ENCODE results near the gene LTBP3. TPM values are rescaled to one million over a fixed set of nuclear protein-coding genes. Genes with fewer than 3 reads are reported as not detected.

The LTBP3 gene
- total and polyA plus RNA-seq, 2 donors (not counting 1 experiment from before 2014, with no cell fraction given): 37.3 to 40.4 TPM

DNA sequence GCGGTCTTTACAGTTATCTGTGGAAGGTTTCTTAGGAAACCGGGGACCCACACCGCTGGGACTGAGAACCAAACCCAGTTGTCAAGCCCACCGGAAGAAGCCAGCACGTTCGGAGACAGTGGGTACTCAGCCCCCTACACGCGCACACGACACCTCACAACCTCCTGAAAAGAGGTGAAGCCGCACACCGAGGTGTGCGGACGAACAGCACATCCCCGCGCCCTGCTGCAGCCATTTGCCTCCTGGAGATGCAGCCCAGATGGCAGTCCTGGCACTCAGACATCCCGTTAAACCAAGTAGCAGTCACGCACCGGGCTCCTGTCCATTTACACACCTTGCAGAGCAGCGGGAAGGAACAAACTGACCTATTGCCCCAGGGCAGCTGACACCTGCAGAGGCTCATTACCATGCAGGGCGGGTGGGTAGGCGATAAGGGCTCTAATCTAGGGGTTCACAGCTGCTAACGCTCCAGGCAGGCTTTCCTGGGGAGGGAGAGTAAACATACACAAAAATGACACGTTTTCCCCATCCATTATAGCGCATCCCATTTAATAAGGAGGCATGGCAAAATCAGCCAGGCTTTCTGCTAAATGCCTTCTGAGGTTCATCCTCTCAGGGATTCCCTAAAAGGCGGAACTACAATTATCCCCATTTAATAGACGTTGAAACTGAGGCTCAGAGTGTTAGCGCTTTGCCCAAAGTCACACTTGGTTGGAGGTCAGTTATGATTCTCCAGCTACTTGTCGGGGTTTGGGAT lies 16.8 kb upstream of the LTBP3 start:
- TF ChIP-seq, protein P1, sequence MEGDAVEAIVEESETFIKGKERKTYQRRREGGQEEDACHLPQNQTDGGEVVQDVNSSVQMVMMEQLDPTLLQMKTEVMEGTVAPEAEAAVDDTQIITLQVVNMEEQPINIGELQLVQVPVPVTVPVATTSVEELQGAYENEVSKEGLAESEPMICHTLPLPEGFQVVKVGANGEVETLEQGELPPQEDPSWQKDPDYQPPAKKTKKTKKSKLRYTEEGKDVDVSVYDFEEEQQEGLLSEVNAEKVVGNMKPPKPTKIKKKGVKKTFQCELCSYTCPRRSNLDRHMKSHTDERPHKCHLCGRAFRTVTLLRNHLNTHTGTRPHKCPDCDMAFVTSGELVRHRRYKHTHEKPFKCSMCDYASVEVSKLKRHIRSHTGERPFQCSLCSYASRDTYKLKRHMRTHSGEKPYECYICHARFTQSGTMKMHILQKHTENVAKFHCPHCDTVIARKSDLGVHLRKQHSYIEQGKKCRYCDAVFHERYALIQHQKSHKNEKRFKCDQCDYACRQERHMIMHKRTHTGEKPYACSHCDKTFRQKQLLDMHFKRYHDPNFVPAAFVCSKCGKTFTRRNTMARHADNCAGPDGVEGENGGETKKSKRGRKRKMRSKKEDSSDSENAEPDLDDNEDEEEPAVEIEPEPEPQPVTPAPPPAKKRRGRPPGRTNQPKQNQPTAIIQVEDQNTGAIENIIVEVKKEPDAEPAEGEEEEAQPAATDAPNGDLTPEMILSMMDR (conservative IDR thresholded peaks at IDR 0.05 in 1 of 2, IDR thresholded peaks at IDR 0.05 in 1 of 2; ENCODE audit: low read depth in 1 of 2, low read length in 2 of 2): no peak
- no peak for TF ChIP-seq EZH2 (IDR thresholded peaks at IDR 0.05; ENCODE audit: low read length, missing control alignments)
- H3K27ac ChIP-seq (ENCODE audit: insufficient read depth, low read length): peak overlapping the region; percentile 59
- peaks cover 8% of the 10 kb centered on the region for H3K36me3 ChIP-seq (ENCODE audit: control insufficient read depth, insufficient read depth, low read length)
- no peaks in the 10 kb centered on the region for H3K27me3 ChIP-seq (ENCODE audit: control insufficient read depth, insufficient read depth, low read length)
- peak overlapping the region; percentile 33 to 61 (median 44) for H3K4me3 ChIP-seq (replicated peaks in 1 of 4; ENCODE audit: control extremely low read depth in 1 of 4, insufficient read depth in 1 of 4, low read depth in 3 of 4, low read length in 4 of 4)
- H4K20me1 ChIP-seq (ENCODE audit: control insufficient read depth, extremely low read depth, insufficient read depth, low read length): no peaks in the 10 kb centered on the region
- H3K9me3 ChIP-seq (ENCODE audit: control insufficient read depth, insufficient read depth, low read depth, low read length): no peaks in the 10 kb centered on the region
- H3K9ac ChIP-seq (ENCODE audit: insufficient read depth, low read length): no peak overlapping the region
- no peak overlapping the region for H2AFZ ChIP-seq (ENCODE audit: low read length)
- peaks cover 37% of the 10 kb centered on the region for H3K79me2 ChIP-seq (ENCODE audit: control insufficient read depth, insufficient read depth, low read length)
- peaks cover 46% of the 10 kb centered on the region for H3K4me1 ChIP-seq (ENCODE audit: control insufficient read depth, extremely low read depth, insufficient read depth, low read length)
- peak in 1 of 2 donors; percentile 24 for DNase-seq (ENCODE audit: low read depth in 2 of 2)
- peak overlapping the region; percentile 79 for H3K4me2 ChIP-seq (ENCODE audit: extremely low read depth, insufficient read depth, low read length)

DNA sequence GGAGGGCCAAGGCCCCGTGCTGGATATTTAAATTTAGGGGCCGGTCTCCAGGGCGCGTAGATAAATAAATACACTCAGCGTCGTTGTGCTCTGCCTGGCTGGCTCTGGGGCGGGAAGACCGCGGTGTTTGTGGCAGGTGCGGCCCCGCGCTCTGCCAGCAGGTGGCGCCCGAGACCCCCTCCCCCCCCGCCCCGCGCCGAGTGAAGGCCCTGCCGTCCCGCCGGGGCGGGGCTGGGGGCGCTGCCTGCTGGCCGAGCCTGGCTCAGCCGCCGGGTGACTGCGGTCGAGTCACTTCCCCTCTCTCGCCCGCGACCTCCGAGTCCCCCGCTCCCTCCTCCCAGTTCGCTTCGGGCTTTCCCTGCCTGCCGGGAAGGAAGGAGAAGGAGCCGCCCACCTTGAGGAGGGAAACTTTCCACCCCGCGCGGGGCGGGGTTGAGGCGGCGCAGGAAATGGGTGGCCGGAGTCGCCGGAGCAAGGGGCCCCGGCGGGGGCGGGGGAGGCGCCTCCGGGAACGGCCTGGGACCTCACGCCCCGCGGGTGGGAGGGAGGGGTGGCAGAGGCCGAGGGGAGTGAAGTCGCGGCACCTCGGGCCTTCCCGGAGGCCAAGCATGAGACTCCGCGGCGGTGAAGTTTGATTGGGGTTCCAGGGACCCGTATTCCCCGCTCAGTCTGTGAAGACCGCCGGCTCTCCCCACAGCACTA lies 16.1 kb upstream of the LTBP3 start:
- H3K79me2 ChIP-seq (ENCODE audit: control insufficient read depth, insufficient read depth, low read length): peaks cover 37% of the 10 kb centered on the region
- DNase-seq (ENCODE audit: low read depth in 2 of 2): peak; percentile 95 to 96

More for the DNA sequence above, 16.1 kb upstream of the LTBP3 start:
- no peaks in the 10 kb centered on the region for H3K27me3 ChIP-seq (ENCODE audit: control insufficient read depth, insufficient read depth, low read length)
- H3K36me3 ChIP-seq (ENCODE audit: control insufficient read depth, insufficient read depth, low read length): peaks cover 4% of the 10 kb centered on the region
- H2AFZ ChIP-seq (ENCODE audit: low read length): no peak overlapping the region
- H3K4me1 ChIP-seq (ENCODE audit: control insufficient read depth, extremely low read depth, insufficient read depth, low read length): peaks cover 46% of the 10 kb centered on the region
- no peaks in the 10 kb centered on the region for H3K9me3 ChIP-seq (ENCODE audit: control insufficient read depth, insufficient read depth, low read depth, low read length)
- peak overlapping the region; percentile 41 to 89 (median 65) for H3K4me3 ChIP-seq (replicated peaks in 1 of 4; ENCODE audit: control extremely low read depth in 1 of 4, insufficient read depth in 1 of 4, low read depth in 3 of 4, low read length in 4 of 4)
- peak overlapping the region; percentile 21 for H3K9ac ChIP-seq (ENCODE audit: insufficient read depth, low read length)
- TF ChIP-seq EZH2 (IDR thresholded peaks at IDR 0.05; ENCODE audit: low read length, missing control alignments): no peak
- TF ChIP-seq, protein P1 (conservative IDR thresholded peaks at IDR 0.05 in 1 of 2, IDR thresholded peaks at IDR 0.05 in 1 of 2; ENCODE audit: low read depth in 1 of 2, low read length in 2 of 2): peak; percentile 46 to 58
- H3K4me2 ChIP-seq (ENCODE audit: extremely low read depth, insufficient read depth, low read length): peak overlapping the region; percentile 89
- H4K20me1 ChIP-seq (ENCODE audit: control insufficient read depth, extremely low read depth, insufficient read depth, low read length): no peaks in the 10 kb centered on the region
- peak overlapping the region; percentile 51 for H3K27ac ChIP-seq (ENCODE audit: insufficient read depth, low read length)
